SW480 (cell line): ENCODE data around the gene ZSWIM3.

Experiments used
- DNase-seq: peaks from one replicate; pipeline ENCODE4 v3.0.0-alpha.2; 2016; ENCODE audit warnings: low spot score

Gene ZSWIM3

DNA sequence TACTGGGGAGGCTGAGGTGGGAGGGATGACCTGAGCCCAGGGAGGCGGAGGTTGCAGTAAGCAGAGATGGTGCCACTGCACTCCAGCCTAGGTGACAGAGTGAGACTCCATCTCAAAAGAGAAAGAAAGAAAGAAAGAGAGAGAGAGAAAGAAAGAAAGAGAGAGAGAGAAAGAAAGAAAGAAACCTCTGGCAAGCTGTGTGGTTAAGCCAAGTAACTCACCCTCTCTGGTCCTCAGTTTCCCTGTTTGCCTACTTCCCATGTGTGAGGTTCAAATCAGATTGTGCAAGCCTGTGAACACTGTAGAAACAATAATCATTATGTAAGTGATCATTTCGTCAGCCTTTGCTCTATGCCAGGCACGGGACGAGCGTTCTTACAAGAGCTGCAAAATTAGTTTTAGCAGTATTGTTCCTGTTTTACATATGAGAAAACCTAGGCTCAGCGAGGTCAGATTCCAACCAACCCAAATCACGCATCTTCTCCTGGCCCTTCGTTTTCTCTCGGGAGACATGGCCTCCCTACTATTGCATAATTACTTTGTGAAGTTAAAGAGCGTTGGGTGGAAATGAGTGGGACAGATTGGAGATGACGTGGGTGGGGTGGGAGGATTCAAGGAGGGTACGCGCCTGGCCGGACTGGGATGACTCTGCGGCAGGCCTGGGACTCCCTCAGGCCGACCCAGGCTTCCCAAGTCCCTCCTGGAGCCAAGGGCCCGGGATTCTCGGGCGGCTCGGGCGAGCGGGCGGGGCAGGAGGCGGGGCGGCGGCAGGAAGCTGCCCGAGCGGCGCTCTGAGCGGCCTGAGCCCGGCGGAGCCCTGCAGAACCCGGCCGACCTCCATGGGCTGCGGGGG lies 24.2 kb upstream of the ZSWIM3 start, which contains the start of gene SNX21:
Gene SNX21 (plus strand): TSS at position 770 of the 853 bp plus-strand sequence. CDS start 121 bp downstream, outside the sequence.
- DNase-seq: peak; percentile 78

DNA sequence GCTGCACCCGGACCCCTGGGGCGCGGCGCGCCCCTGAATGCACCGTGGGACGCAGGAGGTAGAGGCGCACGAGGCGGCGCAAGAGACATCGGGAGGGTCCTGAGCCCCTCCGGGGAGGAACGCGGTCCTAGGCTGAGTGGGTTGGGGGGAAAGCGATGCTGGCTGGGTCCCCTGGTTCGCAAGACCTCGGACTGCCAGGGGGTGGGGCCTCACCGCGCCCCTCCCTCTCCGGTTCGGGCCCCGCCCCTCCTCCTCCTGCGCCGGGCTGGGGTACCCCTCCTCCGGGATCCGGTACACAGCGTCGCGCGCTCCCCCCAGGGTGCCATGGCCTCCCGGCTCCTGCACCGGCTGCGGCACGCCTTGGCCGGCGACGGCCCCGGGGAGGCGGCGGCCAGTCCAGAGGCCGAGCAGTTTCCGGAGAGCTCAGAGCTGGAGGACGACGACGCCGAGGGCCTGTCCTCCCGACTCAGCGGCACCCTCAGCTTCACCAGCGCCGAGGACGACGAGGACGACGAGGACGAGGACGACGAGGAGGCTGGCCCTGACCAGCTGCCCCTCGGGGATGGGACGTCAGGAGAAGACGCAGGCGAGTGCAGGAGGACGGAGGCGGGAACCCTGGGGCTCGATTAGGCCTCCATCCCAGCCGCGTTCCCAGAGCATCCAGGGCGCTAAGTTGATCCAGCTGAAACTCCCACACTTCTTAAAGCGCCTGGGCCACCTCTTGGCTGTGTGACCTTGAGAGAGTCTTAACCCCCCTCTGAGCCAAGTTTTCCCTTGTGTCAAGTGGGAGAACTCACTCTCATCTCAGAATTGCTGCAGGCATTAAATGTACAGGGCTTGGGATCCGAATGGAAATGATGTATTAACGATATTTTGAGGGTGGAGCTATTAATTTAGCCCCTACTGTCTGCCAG lies 23.3 kb upstream of the ZSWIM3 start:
- DNase-seq: peak; percentile 50

DNA sequence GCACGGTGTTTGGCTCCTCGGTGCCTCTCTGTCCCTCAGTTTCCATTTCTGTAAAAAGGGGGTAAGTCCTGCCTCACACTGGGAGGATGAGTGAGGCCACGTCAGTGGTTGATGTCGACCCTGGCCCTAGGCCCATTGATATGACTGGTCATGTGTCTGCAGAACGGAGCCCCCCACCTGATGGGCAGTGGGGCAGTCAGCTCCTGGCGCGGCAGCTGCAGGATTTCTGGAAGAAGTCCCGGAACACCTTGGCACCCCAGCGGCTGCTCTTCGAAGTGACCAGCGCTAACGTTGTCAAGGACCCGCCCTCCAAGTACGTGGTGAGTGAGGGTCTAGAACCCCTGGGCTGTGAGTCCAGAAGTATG lies 22.6 kb upstream of the ZSWIM3 start:
- DNase-seq: no peak

DNA sequence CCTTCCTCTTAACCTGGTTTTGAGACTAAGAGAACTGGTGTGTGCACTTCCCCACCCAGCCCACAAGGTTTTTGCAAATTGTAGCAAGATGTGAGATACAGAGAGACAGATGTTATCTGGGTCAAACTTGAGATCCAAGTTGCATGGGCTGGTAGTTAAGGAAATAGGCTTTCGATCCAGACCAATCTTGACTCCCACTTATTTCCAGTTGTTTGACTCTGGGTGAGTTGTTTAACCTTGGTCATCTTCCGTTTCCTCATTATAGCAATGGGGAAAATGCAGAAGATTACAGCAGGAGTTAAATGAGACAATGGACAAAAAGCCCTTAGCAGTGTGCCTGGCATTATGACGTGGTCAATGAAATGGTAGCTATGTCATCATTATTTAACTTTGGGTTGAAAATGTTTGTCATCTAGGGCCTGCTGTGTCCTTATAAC lies 22.1 kb upstream of the ZSWIM3 start:
- DNase-seq: no peak

DNA sequence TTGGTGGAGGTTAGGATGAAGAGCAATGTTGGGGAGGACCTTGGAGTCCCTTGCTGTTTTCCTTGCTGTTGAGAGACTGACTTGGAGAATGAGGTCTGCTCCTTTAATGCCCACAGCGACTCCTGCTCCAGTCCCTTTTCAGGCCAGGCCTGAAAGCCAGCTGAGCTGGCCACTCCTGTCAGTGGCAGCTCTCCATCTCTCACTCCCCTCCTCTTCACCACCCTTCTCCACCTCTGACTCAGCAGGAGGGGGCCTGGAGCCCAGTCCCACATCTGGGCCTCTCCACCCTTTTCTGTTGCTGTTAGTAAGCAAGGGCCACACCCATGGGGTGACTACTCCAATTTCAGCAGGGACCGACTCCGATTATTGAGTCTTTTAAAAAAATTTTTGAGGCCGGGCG lies 21.6 kb upstream of the ZSWIM3 start:
- DNase-seq: no peak

DNA sequence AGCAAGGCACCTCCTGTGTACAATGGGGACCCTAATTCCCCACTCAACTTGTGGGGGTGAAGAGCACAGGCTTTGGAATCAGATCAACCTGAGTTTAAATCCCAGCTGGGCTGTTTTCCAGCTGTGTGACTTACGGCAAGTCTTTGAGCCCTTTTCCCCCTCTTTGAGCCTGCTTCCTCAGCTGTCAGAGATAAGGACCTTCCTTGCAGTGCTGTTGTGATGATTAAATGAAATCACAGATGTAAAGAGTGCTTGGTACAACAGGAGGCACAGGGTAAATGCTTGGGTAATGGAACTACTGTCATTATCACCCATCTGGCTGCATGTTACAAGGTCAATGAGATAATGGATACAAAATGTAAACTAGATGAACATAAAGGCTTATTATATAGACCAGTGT lies 20.6 kb upstream of the ZSWIM3 start:
- DNase-seq: no peak

DNA sequence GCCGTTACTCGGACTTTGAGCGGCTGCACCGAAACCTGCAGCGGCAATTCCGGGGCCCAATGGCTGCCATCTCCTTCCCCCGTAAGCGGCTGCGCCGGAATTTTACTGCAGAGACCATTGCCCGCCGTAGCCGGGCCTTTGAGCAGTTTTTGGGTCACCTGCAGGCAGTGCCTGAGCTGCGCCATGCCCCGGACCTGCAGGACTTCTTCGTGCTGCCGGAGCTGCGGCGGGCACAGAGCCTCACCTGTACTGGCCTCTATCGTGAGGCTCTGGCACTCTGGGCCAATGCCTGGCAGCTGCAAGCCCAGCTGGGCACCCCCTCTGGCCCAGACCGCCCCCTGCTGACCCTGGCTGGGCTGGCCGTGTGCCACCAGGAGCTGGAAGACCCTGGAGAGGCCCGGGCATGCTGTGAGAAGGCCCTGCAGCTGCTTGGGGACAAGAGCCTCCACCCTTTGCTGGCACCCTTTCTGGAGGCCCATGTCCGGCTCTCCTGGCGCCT lies 16.7 kb upstream of the ZSWIM3 start:
- no peak for DNase-seq

DNA sequence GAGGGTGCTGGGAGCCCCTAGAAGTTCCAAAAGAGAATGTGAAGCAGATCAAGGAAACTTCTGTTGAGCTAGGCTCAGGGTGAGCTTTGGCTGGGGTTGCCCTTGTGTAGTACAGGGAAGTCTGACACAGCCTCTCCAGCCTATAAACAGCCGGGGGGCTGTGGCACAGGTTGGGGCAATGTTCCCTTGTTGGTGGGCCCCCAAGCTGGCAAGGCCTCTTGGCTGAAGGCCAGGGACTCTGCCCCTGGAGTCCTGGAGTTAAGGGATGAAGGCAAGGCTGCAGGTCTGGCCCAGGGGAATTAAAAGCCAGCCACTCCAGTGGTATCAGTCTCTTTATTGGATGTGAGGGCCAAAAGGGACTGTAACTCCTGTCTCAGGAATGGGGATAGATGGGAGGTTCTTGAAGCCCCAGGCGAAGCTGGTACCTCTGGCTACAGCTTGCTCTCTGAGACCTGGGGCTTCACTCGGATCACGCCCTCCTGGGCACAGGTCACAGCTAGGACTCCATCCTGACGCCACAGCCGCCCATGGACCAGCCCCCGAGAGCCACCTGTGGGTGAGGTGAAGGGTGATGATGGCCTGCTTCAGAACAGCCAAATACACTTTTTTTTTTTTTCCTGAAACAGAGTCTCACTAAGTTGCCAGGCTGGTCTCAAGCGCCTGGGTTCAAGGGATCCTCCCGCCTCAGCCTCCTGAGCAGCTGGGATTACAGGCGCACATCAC lies 15.8 kb upstream of the ZSWIM3 start:
- no peak for DNase-seq

DNA sequence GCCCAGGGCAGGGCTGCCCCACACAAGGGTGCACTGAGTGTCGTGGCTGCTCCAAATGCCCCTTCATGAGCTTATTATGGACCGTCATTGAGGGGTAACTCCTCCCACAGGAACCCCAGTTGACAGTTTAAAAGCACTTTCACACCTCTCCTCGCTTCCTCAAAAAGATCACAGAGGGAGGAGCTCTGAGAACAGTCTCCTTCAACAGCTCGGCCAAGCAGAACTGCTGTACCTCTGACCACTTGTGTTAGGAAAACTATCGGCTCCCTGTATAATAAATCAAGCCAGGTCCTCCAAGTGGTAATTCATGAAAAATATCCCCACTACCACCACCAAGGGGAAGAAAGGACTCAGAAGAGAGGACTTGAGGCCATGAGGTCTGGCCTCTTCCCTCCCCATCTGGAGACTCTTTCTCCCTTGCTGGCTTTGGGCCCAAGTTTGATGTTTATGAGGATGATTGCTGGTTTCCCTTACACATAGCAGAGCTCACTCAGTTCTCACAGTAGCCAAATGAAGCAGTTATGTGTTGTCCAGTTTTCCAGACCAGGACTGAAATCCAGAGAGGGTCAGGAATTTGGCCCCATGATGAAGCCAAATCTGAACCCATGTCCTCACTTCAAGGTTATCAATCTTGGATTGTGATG lies 15.1 kb upstream of the ZSWIM3 start:
- DNase-seq: no peak

DNA sequence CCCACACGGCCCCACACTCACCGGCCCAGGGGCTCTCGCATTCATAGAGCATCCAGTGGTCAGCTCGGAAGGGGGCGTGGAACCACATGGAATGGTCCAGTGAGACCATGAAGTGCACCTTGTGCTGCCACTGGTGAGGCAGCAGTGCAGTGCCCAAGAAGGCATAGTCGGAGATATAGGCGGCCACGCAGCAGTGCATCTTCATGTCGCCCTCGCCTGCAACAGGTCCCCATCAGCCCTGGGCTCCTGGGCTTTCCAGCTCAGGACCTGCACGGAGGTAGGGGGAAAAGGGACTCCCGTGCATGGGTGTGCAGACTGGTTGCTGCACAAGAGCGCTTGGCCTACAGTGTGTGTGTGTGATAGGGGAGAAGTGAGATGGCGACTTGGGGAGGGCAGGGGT lies 13.9 kb upstream of the ZSWIM3 start:
- DNase-seq: no peak

DNA sequence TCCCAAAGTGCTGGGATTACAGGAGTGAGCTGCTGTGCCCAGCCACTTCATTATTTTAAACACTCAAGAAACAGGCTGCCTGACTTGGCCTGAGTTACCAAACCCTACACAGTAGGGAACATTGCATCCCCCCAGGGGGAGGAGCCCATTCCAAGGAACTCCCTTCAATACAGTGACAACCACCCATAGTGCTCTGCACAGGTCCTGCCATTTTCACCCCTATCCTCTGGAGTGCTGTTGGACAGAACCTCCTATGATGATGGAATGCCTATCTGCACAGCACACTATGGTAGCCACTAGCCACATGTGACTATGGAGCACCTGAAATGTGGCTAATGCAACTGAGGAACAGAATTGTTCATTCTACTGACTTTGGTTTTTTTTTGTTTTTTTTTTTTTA lies 12.0 kb upstream of the ZSWIM3 start:
- DNase-seq: no peak

DNA sequence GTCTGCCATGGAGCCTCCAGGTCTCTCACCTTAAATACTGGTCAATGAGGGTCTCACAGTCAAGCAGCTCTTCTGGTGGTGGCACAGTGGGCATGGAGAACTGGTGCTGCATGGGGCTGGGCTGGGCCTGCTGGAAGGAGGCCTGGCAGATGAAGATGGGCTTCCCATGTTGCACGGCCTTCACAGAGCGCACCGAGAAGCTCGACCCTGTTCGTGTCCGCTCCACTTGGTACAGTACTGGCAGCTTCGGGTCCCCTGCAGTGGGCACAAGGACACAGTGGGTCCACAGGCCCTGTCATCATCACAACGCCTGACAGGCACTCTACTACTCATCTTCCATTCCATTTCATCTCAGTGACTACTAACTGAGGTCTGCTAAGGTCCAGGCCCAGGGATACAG lies 9.0 kb upstream of the ZSWIM3 start:
- no peak for DNase-seq

DNA sequence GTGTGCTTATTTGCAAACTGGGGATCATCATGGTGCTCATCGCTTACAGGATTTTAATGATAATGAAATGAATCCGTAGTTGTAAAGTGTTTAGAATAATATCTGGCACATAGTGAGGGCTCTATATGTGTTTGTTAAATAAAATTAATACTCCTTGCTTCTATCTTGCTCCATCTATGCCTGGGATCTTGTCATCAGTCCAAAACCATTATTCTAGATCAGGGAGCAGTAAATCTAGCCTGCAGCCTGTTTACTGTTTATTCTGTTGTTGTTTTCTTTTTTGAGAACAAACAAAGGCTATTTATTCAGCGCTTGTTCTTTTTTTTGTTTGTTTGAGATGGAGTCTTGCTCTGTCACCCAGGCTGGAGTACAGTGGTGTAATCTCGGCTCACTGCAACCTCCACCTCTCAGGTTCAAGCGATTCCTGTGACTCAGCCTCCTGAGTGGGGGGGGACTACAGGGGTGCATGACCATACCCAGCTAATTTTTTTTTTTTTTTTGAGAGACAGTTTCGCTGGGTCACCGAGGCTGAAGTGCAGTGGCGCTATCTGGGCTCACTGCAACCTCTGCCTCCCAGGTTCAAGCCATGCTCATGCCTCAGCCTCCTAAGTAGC lies 8.3 kb upstream of the ZSWIM3 start:
- DNase-seq: no peak

DNA sequence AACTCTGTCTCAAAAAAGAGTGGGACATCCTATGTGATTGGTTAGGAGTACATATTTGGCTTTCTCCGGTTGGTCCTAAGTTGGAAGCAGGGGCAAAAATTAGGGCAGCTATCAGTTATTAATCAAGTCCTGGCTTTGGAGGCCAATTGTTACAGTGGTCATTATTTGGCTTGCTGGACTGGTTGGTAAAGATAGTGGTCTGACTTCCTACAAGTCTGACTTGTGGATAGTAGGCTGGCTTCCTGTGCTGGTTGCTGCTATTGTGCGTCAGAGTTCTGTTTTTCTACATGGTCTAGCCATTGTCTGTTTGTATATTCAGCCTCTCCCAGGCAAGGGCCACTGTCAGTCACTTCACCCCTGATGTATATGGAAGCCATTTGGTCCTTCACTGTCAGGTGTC lies 7.2 kb upstream of the ZSWIM3 start:
- no peak for DNase-seq

DNA sequence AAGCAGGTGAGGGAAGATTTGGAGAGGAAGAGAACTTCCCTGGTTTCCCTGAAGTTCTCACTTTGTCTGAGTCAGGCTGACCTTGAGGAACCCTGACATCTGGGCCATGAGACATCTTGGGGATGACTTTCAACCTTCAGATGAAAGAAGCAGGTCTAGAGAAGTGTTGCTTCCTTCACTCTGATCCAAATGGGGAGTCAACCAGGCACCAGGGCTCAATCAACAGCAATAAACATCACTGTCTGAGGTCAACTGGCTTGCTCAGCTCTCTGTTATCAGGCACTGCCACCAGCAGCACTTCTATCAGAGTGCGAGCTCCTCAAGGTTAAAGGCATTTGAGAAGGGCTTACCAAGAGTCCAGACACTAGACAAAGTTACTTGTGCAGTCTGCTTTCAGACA lies 6.5 kb upstream of the ZSWIM3 start:
- no peak for DNase-seq

DNA sequence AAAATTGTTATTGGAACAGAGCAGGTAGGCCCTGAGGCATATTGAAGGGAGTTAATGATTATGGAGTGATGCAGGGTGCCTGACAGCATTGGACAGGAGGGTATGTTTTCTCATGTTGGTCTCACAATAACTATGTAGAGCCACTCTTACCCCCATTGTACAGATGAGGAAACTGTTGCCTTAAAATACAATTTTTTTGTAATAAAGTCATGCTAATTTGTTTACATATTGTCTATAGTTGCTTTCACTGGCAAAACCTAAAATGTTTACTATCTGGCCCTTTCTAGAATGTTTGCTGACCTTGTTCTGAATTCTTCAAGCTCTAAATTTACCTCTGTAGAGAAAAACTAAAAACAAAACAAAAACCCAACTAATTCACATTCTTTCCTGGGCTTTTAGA lies 5.9 kb upstream of the ZSWIM3 start:
- DNase-seq: no peak

DNA sequence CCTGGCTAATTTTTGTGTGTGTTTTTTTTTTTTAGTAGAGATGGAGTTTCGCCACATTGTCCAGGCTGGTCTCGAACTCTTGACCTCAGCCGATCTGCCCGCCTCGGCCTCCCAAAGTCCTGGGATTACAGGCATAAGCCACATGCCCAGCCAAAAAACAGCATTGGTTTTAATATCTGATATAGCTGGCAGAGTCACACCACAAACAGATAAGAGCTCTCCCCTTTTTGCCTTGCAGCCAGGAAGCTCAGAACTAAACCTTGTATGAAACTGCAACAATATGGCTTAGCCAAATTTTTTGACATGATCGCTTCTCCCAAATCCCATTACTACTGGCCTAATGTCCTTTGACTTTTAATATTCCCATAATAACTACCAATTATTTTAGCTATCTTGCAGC lies 5.1 kb upstream of the ZSWIM3 start:
- no peak for DNase-seq

DNA sequence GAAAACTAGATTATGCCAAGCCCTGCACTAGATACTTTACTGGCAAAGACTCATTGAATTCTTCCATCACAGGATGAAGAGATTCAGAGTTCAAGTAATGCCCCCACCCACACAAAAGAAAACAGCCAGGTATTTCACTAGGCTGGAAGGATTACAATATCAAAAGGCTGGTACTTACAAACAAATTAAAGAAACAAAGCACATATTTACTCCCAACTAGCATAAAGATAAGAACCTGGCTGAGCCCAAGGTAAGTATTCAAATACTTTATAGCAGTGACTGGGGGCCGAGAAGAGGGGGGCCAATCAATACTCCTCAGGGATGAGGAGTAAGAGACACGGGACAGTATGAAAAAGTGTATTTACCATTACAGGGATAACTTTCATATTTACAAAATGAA lies 3.9 kb upstream of the ZSWIM3 start:
- DNase-seq: no peak

DNA sequence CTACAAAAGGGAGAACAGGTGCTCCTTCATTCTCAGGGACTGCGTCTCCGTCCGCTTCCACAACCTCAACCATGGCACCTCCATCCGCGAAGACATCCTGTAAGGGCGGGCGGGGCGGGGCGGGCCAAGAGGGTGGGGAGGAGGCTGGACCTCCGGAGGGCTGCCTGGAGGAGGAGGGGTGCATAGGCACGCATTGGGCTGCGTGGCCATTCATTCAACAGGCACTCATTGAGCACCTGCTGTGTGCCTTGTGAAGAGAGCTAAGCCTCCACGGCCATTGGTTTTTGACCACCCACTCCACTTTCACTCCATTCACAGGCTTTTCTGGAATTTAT lies 435 bp downstream of the ZSWIM3 start:
- no peak for DNase-seq

DNA sequence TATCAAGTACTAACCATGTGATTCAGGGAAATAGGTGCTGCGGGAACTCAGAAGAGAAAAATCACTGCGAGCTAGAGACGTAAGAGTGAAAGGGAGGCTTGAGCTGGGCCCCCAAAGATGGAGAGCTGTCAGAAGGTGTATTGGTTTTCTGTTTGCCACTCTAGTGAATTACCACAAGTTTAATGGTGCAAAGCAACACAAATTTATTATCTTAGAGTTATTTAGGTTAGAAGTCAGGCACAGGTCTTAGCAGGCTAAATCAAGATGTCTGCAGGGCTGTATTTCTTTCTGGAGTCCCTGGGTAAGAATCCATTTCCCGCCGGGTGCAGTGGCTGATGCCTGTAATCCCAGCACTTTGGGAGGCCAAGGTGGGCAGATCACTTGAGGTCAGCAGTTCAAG lies 2.5 kb downstream of the ZSWIM3 start:
- DNase-seq: no peak

DNA sequence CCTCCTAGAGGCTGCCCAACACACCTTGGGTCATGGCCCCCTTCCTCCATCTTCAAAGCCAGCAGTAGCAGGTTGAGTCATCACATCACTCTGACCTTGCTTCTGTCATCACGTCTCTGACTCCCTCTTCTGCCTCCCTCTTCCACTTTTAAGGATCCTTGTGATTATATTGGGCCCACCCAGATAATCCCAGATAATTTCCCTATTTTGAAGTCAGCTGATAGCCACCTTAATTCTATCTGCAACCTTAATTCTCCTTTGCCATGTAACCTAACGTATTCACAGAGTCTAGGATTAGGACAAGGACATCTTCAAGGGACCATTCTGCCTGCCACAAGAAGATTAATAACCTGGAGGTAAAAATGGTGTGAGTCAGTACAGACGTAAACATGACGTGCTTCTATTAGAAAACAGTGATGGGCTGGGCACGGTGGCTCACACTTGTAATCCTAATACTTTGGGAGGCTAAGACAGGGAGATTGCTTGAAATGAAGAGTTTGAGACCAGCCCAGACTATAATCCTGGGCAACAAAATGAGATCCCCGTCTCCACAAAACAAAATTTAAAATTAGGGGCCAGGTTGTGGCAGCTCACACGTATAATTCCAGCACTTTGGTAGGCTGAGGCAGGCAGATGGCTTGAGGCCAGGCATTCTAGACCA lies 3.3 kb downstream of the ZSWIM3 start:
- no peak for DNase-seq
